ENCODE measurements around the gene EPHX1.

- TF ChIP-seq CTCF (IDR thresholded peaks at IDR 0.05; ENCODE audit: insufficient read depth, low read depth, low read length) = no peak
- TF ChIP-seq EZH2 (IDR thresholded peaks at IDR 0.05; ENCODE audit: insufficient read depth, low read length) = no peak
Observed at GRCh38 chr1:225834417-225835329, 24.7 kb downstream of the EPHX1 start.
